ENCODE results near the gene GK. TPM values are rescaled to one million over a fixed set of nuclear protein-coding genes. Genes with fewer than 3 reads are reported as not detected.

GK gene
- total and polyA plus RNA-seq, 8 donors = 7.1 to 65.9 (median 9.8) TPM

DNA sequence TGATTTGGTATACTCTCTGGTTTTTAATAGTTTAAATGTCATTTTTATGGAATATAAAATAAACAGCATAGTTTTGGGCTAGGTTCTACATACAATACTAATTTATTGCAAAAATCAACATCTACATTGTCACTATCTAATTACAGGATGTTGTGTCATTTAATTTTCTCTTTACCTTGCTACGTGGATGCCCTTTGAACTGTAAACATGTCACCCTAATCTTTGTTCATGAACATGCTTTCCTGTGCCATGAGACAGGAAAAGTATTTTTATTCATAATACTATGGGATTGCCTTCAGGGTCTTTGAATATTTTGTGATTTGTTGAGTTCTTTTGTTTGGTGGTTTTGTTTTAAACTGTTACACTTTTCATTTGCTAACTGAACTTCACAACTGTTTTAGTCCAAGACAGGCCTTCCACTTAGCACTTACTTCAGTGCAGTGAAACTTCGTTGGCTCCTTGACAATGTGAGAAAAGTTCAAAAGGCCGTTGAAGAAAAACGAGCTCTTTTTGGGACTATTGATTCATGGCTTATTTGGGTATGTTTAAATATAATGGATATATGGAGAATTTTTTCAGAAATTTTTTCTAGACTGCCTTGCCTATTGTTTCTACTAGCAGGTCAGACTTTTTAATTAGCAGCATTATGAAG, 40.9 kb downstream of the GK start:
- DNase-seq (no peak), ATAC-seq (no peak)
- intact Hi-C loops (cut with DNase I) = no loop called here
- no peak overlapping the region for H3K4me3 ChIP-seq
- H3K27me3 ChIP-seq = no peaks in the 10 kb centered on the region
- H3K27ac ChIP-seq = no peak overlapping the region
- H3K36me3 ChIP-seq = peaks cover 0 to 52% of the 10 kb centered on the region in 2 donors
- TF ChIP-seq CTCF (IDR thresholded peaks at IDR 0.05) = no peak
- no peaks in the 10 kb centered on the region for H3K9me3 ChIP-seq
- H3K4me1 ChIP-seq = no peaks in the 10 kb centered on the region

DNA sequence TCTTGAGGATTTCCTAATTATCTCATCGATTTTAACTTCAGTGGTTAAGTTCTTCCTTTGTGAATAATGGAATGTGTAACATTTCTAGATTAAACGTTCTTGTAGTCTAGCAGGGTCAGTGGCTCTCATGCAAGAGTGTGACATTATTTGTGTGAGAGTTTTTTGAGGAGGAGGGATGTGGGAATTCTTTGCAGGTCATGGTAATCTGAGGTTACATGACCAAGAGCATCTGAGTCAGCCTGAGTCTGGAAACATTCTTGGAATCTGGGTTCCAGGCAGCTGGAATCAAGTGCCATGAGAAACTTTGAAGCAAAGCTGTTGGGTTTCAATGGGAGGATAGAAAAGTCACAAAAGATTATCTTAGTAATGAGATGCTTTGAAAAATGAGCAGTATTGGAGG, 49.5 kb downstream of the GK start:
- Histone ChIP-seq H3K36me3 (peaks cover 0 to 59% of the 10 kb centered on the region in 2 donors), H3K4me1 (no peaks in the 10 kb centered on the region), H3K9me3 (no peaks in the 10 kb centered on the region), H3K4me3 (no peak overlapping the region), H3K27ac (no peak overlapping the region), H3K27me3 (no peaks in the 10 kb centered on the region)
- no peak for DNase-seq
- no peak for TF ChIP-seq CTCF (IDR thresholded peaks at IDR 0.05)
- intact Hi-C loops (cut with DNase I) = no loop called here
- ATAC-seq = no peak

DNA sequence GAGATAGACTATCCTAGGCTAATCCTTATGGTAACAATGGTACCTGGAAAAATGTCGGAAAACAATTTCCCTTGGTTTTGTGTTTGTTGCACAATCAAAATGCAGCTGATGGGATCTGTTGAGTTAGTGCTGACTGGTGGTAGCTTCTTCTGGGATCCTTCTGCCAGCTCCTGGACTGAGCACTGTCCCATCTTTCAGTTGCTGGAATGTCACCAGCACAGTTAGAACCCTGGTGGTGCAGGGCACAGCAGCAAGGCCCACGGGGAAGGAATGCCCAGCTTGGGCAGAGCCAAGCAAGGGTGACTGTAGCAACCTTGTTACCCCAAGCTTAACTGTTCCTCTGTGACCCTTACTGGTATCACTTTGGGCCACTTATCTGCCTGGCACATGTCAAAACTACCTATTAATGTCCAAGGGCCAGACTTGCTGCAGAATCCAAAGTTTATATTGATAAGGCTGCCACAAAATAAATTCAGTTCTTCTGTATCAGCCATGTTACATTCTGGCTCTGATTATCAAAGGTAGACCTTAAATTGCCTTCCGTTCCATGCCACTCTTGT, 53.1 kb downstream of the GK start:
- Histone ChIP-seq H3K4me3 (no peak overlapping the region), H3K9me3 (no peaks in the 10 kb centered on the region), H3K4me1 (no peaks in the 10 kb centered on the region), H3K27ac (no peak overlapping the region), H3K36me3 (peaks cover 0 to 62% of the 10 kb centered on the region in 2 donors), H3K27me3 (no peaks in the 10 kb centered on the region)
- no peak for ATAC-seq
- intact Hi-C loops (cut with DNase I) = no loop called here
- no peak for TF ChIP-seq CTCF (IDR thresholded peaks at IDR 0.05)
- DNase-seq = no peak

GRCh38 chrX:30712214-30712613, 59.0 kb downstream of the GK start:
- ATAC-seq (no peak), DNase-seq (no peak)
- Histone ChIP-seq H3K9me3 (no peaks in the 10 kb centered on the region), H3K4me1 (no peaks in the 10 kb centered on the region), H3K27me3 (no peaks in the 10 kb centered on the region), H3K36me3 (peaks cover 0 to 67% of the 10 kb centered on the region in 2 donors), H3K27ac (no peak overlapping the region), H3K4me3 (no peak overlapping the region)
- TF ChIP-seq CTCF (IDR thresholded peaks at IDR 0.05) = no peak
- intact Hi-C loops (cut with DNase I) = no loop called here

DNA sequence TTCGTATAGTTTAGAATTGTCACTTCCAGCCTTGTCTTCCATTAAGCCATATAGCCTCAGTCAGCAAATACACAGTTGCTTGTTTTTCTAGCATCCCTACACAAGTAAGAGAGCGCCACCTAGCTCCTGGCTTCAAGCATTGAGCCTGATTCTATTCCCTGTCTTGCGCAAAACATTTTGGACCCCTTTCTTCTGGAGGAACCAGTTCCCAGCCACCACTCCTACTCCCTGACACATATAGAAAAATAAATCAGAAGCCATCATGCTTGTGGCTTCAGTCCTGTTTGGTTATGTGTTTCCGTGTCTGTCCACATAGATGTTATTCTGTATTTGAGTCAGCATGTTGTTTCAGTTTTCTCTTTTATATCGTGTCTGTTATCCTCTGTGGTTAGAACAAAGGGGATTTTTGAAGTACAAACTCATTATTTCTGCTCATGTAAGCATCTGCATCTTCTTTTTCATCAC, 59.9 kb downstream of the GK start:
- H3K27me3 ChIP-seq = no peaks in the 10 kb centered on the region
- TF ChIP-seq CTCF (IDR thresholded peaks at IDR 0.05) = peak in 1 of 2 donors; percentile 40
- no peaks in the 10 kb centered on the region for H3K9me3 ChIP-seq
- DNase-seq (peak in 3 of 4 donors; percentile 15 to 62 (median 41)), ATAC-seq (peak; percentile 82)
- H3K4me1 ChIP-seq = no peaks in the 10 kb centered on the region
- peaks cover 0 to 70% of the 10 kb centered on the region in 2 donors for H3K36me3 ChIP-seq
- intact Hi-C loops (cut with DNase I) = no loop called here
- H3K4me3 ChIP-seq = no peak overlapping the region
- H3K27ac ChIP-seq = no peak overlapping the region
